GM12872 (cell line): Measurements from ENCODE around the gene PKD1.

Experiments used
- CTCF ChIP-seq: IDR thresholded peaks from 3 replicates; pipeline ENCODE4 v1.5.1; 2011; ENCODE audit warnings: low read depth, mild to moderate bottlenecking, low read length, moderate library complexity; ENCODE audit not compliant: insufficient read depth

Gene PKD1

DNA sequence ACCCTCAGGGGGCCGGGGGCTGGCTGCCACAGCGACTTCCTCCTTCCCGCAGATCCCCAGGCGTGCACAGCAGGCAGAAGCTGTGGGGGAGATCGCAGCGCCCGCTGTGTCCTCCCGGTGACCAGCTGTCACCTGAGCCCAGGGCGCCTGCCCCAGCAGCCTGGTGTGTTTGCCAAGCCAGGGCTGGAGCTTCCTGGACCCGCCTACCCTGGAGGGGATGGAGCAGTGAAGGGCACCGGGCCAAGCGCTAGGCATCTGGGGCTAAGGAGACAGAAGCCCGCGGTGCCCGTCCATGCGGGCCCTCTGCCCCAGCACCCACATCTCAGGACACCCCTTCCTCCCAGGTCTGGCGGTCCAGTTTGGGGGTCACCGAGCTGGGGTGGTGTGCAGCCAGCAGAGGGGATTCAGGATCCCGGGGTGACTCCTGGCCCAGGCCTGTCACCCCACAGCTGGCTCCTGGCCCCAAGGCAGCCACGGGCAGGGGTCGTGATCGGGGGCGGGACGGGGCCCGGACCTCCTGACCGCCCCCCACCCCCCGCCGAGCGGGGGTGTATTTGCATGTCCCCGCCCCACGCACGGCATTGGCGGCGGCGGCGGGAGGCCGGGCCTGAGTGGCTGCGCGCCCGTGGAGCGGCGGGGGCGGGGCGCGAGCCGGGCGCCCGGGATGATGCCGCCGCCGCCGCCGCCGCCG is 12.4 kb upstream of the PKD1 start, which contains the start of gene RAB26:
Gene RAB26, plus strand, starts transcription at position 645 of the 691 bp plus-strand sequence. CDS start 159 bp downstream, outside the sequence.
- TF ChIP-seq CTCF: no peak

GRCh38 chr16:2147378-2147777 is 11.7 kb upstream of the PKD1 start:
- no peak for TF ChIP-seq CTCF

GRCh38 chr16:2145843-2146242 is 10.1 kb upstream of the PKD1 start:
- TF ChIP-seq CTCF: no peak

DNA sequence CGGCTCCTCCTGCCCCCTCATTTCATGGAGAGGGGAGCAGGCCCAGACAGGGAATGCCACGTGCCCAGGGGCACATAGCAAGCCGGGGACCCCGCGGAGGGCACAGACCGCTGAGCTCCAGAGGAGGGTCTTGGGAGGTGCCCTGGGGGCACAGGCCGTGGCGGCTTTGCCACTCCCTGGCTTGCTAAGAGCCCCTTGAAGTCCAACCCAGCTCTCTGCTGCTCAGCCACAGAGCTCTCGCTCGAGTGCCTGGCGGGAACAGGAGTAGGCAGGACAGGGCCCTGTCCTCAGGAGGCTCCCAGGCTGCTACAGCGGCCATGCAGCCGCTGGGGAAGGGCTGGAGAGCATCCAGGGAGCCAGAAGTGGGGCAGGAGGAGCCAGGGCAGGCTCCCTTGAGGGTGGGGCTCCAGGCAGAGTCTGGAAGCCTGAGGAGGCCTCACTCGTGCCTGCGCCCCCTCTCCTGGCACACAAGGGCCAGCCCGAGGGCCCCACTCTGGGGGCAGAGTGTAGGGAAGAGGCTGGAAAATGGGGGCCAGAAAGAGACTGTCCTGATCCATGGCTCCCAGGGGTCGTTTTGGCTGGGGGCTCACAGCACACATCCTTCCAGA is 8.3 kb upstream of the PKD1 start:
- TF ChIP-seq CTCF: no peak

GRCh38 chr16:2142942-2143877 is 7.5 kb upstream of the PKD1 start:
- TF ChIP-seq CTCF: no peak

- no peak for TF ChIP-seq CTCF
Measured at GRCh38 chr16:2122429-2122828, 13.3 kb downstream of the PKD1 start.

- no peak for TF ChIP-seq CTCF
Measured at GRCh38 chr16:2121853-2122252, 13.8 kb downstream of the PKD1 start.
